Neural cell (in vitro differentiated cells): Measurements from ENCODE around the gene IFITM10. TPM values are rescaled to one million over a fixed set of nuclear protein-coding genes. Genes with fewer than 3 reads are reported as not detected.

Source experiments
- H2AFZ ChIP-seq: fragments of 200-600, 300-800 bp; sonication (generic), shearing (Covaris generic); 2 replicates; pipeline ENCODE4 v1.6.0; 2014; ENCODE audit warnings: low read depth, mild to moderate bottlenecking, antibody characterized with exemption, low read length, moderate library complexity
- H3F3A ChIP-seq: fragments of 200-600 bp; shearing (Covaris generic); 2 replicates; pipeline ENCODE4 v1.6.1; 2016; ENCODE audit warnings: mild to moderate bottlenecking, moderate library complexity, mixed read lengths, antibody characterized with exemption, low read length; ENCODE audit not compliant: insufficient read depth, poor library complexity, severe bottlenecking
- H3K27ac ChIP-seq: fragments of 200-600, 300-800 bp; sonication (generic), shearing (Covaris generic); 2 replicates; pipeline ENCODE4 v1.5.1; 2014; ENCODE audit warnings: mild to moderate bottlenecking, low read length, moderate library complexity
- H3K27me3 ChIP-seq: fragments of 300-800, 200-600 bp; sonication (generic), shearing (Covaris generic); 2 replicates; pipeline ENCODE4 v1.6.0; 2014; ENCODE audit warnings: mild to moderate bottlenecking, low read depth, low read length, moderate library complexity; ENCODE audit not compliant: insufficient read depth
- H3K36me3 ChIP-seq: fragments of 300-800, 200-600 bp; sonication (generic), shearing (Covaris generic); 2 replicates; pipeline ENCODE4 v1.5.1; 2014; ENCODE audit warnings: mild to moderate bottlenecking, antibody characterized with exemption, low read length, moderate library complexity; ENCODE audit not compliant: insufficient read depth
- H3K4me2 ChIP-seq: fragments of 300-800, 200-600 bp; sonication (generic), shearing (Covaris generic); 2 replicates; pipeline ENCODE4 v1.6.0; 2014; ENCODE audit warnings: mild to moderate bottlenecking, low read length
- H3K4me3 ChIP-seq: fragments of 300-800, 200-600 bp; sonication (generic), shearing (Covaris generic); 2 replicates; pipeline ENCODE4 v1.5.1; 2014; ENCODE audit warnings: mild to moderate bottlenecking, low read length, moderate library complexity
- H3K79me2 ChIP-seq: fragments of 200-600 bp; shearing (Covaris generic); replicated peaks from 2 replicates; pipeline ENCODE4 v1.6.0; 2014; ENCODE audit warnings: mild to moderate bottlenecking, low read length, moderate library complexity; ENCODE audit not compliant: insufficient read depth
- H3K9ac ChIP-seq: fragments of 300-800, 200-600 bp; sonication (generic), shearing (Covaris generic); 2 replicates; pipeline ENCODE4 v1.6.1; 2016; ENCODE audit warnings: mild to moderate bottlenecking, low read length, mixed read lengths
- H3K9me2 ChIP-seq: fragments of 200-600 bp; shearing (Covaris generic); 2 replicates; pipeline ENCODE4 v1.6.1; 2016; ENCODE audit warnings: mild to moderate bottlenecking, low read length, mixed read lengths; ENCODE audit not compliant: insufficient read depth
- H3K9me3 ChIP-seq: fragments of 200-600, 300-800 bp; sonication (generic), shearing (Covaris generic); 2 replicates; pipeline ENCODE4 v1.6.1; 2016; ENCODE audit warnings: mild to moderate bottlenecking, mixed run types, low read length, moderate library complexity, mixed read lengths
- H4K20me1 ChIP-seq: fragments of 200-600 bp; shearing (Covaris generic); 2 replicates; pipeline ENCODE4 v1.6.1; 2016; ENCODE audit warnings: mild to moderate bottlenecking, mixed run types; ENCODE audit not compliant: insufficient read depth
- EP300 ChIP-seq: fragments of 450-650 bp; conservative IDR thresholded peaks from 2 replicates; pipeline ENCODE4 v1.6.1; 2014; ENCODE audit warnings: antibody characterized with exemption, mild to moderate bottlenecking, moderate library complexity; ENCODE audit not compliant: poor library complexity, severe bottlenecking
- EZH2 ChIP-seq: fragments of 200-600, 300-800 bp; shearing (Covaris generic), sonication (generic); IDR thresholded peaks from 2 replicates; pipeline ENCODE4 v1.6.1; 2014; ENCODE audit warnings: antibody characterized with exemption, low read length, borderline replicate concordance, mild to moderate bottlenecking; ENCODE audit not compliant: insufficient read depth, poor library complexity, severe bottlenecking
- MXI1 ChIP-seq: fragments of 450-650 bp; conservative IDR thresholded peaks from 2 replicates; pipeline ENCODE4 v1.6.1; 2014; ENCODE audit warnings: antibody characterized with exemption, mild to moderate bottlenecking; ENCODE audit not compliant: poor library complexity, severe bottlenecking
- POLR2AphosphoS5 ChIP-seq: IDR thresholded peaks from 2 replicates; pipeline ENCODE4 v1.6.1; 2012
- RAD21 ChIP-seq: fragments of 450-650 bp; conservative IDR thresholded peaks from 2 replicates; pipeline ENCODE4 v1.6.1; 2014; ENCODE audit warnings: antibody characterized with exemption, mild to moderate bottlenecking, moderate library complexity
- SMC3 ChIP-seq: fragments of 450-650 bp; conservative IDR thresholded peaks from 2 replicates; pipeline ENCODE4 v1.6.1; 2014; ENCODE audit warnings: antibody characterized with exemption, mild to moderate bottlenecking, moderate library complexity; ENCODE audit not compliant: poor library complexity
- TAF1 ChIP-seq: IDR thresholded peaks from 2 replicates; pipeline ENCODE4 v1.6.1; 2012; ENCODE audit warnings: low read depth
- polyA plus RNA-seq: library from polyadenylated mRNA; depleted of rRNA; stranded (reverse); fragments of >200 nt; gene quantifications from 2 replicates; pipeline ENCODE4 v1.2.3, GENCODE V29; 2014
- TF ChIP-seq, protein P1 (sequence below): fragments of 450-650 bp; IDR thresholded peaks from 2 replicates; pipeline ENCODE4 v1.5.1; 2014; ENCODE audit warnings: antibody characterized with exemption, mild to moderate bottlenecking, moderate library complexity; ENCODE audit not compliant: poor library complexity, severe bottlenecking
- TF ChIP-seq, protein P2 (sequence below): IDR thresholded peaks from 2 replicates; pipeline ENCODE4 v1.6.1; 2012; ENCODE audit warnings: borderline replicate concordance

Gene IFITM10
- polyA plus RNA-seq, 1 donor from 2014 or later = 1.1 TPM

DNA sequence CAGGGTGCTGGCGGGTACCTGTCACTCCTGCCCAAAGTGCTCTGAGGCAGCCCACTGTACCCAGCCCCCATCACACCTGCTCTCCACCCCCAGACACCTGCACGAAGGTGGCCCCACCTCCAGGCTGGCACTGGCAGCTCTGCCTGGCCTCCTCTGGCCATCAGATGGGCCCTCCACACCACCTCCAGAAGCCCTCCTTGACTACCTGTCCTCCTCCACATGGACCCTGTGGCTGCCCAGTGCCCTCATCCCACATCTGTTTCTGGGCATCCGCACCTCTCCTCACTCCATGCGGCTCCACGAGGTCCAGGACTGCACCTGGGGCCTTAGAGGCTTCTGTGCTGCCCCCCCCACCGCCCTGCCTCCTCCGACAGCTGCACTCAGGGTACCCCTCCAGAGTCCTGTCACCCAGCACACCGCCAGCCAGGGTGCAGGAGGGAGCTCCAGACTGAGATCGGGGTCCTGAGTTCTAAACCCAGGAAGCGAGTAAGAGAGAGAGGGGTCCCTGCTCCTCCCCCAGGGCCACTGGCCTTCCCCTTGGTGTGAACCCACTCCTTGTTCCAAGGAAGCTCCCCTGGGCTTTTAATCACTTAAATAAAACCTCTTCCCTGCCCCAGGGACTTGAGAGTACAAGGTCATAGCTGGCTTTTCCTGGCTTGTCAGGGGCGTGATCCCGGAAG lies 11.6 kb upstream of the IFITM10 start:
- H3K9ac ChIP-seq = no peak overlapping the region
- H4K20me1 ChIP-seq = no peaks in the 10 kb centered on the region
- H3K79me2 ChIP-seq = peaks cover 10% of the 10 kb centered on the region
- no peaks in the 10 kb centered on the region for H3K36me3 ChIP-seq
- H3K4me2 ChIP-seq = no peak overlapping the region
- H2AFZ ChIP-seq = no peak overlapping the region
- no peaks in the 10 kb centered on the region for H3F3A ChIP-seq
- H3K27ac ChIP-seq = no peak overlapping the region
- H3K9me2 ChIP-seq = no peaks in the 10 kb centered on the region
- peak overlapping the region; percentile 97 for H3K4me3 ChIP-seq
- no peaks in the 10 kb centered on the region for H3K9me3 ChIP-seq
- TF ChIP-seq POLR2AphosphoS5 (no peak), EZH2 (no peak), MXI1 (no peak), TAF1 (no peak), EP300 (no peak), SMC3 (no peak), RAD21 (no peak)
- TF ChIP-seq, protein P1, sequence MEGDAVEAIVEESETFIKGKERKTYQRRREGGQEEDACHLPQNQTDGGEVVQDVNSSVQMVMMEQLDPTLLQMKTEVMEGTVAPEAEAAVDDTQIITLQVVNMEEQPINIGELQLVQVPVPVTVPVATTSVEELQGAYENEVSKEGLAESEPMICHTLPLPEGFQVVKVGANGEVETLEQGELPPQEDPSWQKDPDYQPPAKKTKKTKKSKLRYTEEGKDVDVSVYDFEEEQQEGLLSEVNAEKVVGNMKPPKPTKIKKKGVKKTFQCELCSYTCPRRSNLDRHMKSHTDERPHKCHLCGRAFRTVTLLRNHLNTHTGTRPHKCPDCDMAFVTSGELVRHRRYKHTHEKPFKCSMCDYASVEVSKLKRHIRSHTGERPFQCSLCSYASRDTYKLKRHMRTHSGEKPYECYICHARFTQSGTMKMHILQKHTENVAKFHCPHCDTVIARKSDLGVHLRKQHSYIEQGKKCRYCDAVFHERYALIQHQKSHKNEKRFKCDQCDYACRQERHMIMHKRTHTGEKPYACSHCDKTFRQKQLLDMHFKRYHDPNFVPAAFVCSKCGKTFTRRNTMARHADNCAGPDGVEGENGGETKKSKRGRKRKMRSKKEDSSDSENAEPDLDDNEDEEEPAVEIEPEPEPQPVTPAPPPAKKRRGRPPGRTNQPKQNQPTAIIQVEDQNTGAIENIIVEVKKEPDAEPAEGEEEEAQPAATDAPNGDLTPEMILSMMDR = no peak
- TF ChIP-seq, protein P2, sequence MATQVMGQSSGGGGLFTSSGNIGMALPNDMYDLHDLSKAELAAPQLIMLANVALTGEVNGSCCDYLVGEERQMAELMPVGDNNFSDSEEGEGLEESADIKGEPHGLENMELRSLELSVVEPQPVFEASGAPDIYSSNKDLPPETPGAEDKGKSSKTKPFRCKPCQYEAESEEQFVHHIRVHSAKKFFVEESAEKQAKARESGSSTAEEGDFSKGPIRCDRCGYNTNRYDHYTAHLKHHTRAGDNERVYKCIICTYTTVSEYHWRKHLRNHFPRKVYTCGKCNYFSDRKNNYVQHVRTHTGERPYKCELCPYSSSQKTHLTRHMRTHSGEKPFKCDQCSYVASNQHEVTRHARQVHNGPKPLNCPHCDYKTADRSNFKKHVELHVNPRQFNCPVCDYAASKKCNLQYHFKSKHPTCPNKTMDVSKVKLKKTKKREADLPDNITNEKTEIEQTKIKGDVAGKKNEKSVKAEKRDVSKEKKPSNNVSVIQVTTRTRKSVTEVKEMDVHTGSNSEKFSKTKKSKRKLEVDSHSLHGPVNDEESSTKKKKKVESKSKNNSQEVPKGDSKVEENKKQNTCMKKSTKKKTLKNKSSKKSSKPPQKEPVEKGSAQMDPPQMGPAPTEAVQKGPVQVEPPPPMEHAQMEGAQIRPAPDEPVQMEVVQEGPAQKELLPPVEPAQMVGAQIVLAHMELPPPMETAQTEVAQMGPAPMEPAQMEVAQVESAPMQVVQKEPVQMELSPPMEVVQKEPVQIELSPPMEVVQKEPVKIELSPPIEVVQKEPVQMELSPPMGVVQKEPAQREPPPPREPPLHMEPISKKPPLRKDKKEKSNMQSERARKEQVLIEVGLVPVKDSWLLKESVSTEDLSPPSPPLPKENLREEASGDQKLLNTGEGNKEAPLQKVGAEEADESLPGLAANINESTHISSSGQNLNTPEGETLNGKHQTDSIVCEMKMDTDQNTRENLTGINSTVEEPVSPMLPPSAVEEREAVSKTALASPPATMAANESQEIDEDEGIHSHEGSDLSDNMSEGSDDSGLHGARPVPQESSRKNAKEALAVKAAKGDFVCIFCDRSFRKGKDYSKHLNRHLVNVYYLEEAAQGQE = no peak
- no peaks in the 10 kb centered on the region for H3K27me3 ChIP-seq

DNA sequence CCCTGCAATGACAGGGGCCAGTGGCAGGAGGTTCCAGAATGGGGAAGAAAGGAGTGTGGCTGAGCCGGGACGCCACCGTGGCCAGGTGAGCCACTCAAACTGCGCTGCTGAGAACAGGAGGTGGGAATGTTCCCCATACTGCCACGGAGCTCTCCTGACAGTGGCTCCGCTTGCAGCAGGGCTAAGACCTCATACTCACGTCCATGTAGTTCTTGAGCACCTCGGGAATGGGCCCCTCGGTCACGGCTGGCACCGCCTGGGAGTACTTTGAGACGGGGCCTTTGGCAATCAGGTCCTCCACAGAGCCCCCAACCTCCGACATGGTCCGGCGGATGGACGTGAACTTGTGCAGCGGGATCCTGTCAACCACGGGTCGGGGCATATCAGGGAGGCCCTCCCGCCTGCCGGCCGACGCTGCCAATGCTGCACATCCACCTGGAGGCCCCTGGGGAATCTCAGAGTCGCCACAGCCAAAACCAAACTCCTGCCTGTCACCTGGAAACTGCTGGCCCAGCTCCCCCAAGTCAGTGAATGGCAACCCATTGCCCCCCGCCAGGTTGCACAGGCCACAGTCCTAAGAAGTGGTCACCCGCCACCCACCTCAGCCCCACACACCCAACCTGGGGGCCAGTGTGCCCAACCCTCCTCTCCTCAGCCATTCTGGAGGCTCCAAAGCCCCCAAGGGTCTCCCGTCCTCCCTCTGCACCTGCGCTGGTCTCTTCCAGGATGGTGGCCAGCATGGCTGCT lies 10.9 kb upstream of the IFITM10 start:
- no peaks in the 10 kb centered on the region for H3K9me2 ChIP-seq
- no peaks in the 10 kb centered on the region for H3K9me3 ChIP-seq
- H3K9ac ChIP-seq = no peak overlapping the region
- H3F3A ChIP-seq = no peaks in the 10 kb centered on the region
- H3K4me2 ChIP-seq = no peak overlapping the region
- no peaks in the 10 kb centered on the region for H3K27me3 ChIP-seq
- H3K36me3 ChIP-seq = no peaks in the 10 kb centered on the region
- no peak overlapping the region for H2AFZ ChIP-seq
- no peak for TF ChIP-seq EZH2
- no peak for TF ChIP-seq MXI1
- TF ChIP-seq POLR2AphosphoS5 = no peak
- TF ChIP-seq, protein P2 = no peak
- TF ChIP-seq EP300 = no peak
- TF ChIP-seq, protein P1 = no peak
- TF ChIP-seq TAF1 = no peak
- no peak for TF ChIP-seq SMC3
- no peak for TF ChIP-seq RAD21
- no peak overlapping the region for H3K27ac ChIP-seq
- no peaks in the 10 kb centered on the region for H4K20me1 ChIP-seq
- H3K79me2 ChIP-seq = peaks cover 10% of the 10 kb centered on the region
- H3K4me3 ChIP-seq = no peak overlapping the region
